Measurements from ENCODE around the gene THOP1. TPM values are rescaled to one million over a fixed set of nuclear protein-coding genes. Genes with fewer than 3 reads are reported as not detected.

THOP1 gene
- total RNA-seq, 1 experiment from 2014 or later: 85.9 TPM

GRCh38 chr19:2863816-2864215, 78.5 kb downstream of the THOP1 start:
- TF ChIP-seq, protein P1, sequence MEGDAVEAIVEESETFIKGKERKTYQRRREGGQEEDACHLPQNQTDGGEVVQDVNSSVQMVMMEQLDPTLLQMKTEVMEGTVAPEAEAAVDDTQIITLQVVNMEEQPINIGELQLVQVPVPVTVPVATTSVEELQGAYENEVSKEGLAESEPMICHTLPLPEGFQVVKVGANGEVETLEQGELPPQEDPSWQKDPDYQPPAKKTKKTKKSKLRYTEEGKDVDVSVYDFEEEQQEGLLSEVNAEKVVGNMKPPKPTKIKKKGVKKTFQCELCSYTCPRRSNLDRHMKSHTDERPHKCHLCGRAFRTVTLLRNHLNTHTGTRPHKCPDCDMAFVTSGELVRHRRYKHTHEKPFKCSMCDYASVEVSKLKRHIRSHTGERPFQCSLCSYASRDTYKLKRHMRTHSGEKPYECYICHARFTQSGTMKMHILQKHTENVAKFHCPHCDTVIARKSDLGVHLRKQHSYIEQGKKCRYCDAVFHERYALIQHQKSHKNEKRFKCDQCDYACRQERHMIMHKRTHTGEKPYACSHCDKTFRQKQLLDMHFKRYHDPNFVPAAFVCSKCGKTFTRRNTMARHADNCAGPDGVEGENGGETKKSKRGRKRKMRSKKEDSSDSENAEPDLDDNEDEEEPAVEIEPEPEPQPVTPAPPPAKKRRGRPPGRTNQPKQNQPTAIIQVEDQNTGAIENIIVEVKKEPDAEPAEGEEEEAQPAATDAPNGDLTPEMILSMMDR (IDR thresholded peaks at IDR 0.05; ENCODE audit: unreplicated experiment): no peak
- Mint-ChIP-seq H3K4me3 (ENCODE audit: low read depth, unreplicated experiment) (no peak overlapping the region), H3K27ac (ENCODE audit: unreplicated experiment) (no peak overlapping the region), H3K9me3 (ENCODE audit: low read depth, unreplicated experiment) (peaks cover 6% of the 10 kb centered on the region), H3K36me3 (ENCODE audit: insufficient read depth, unreplicated experiment) (no peaks in the 10 kb centered on the region), H3K4me1 (ENCODE audit: low read depth, unreplicated experiment) (peaks cover 9% of the 10 kb centered on the region), H3K27me3 (ENCODE audit: unreplicated experiment) (no peaks in the 10 kb centered on the region)
- no TSS peak for BruUV-seq (replicated peaks)
- CTCF ChIA-PET: no interaction called here
- intact Hi-C loops (cut with micrococcal nuclease; ENCODE audit: unreplicated experiment): no loop called here
- no peak for DNase-seq

Other genes with a start within 250 kb of the THOP1 start
- 0.87 and 0.91 TPM in 2 replicates for gene GNG7, start 82.8 kb upstream of the THOP1 start, total RNA-seq (2022)
- gene DIRAS1, start 64.1 kb upstream of the THOP1 start, total RNA-seq (2022): 0.17 and 0.51 TPM in 2 replicates
- 25.0 and 28.2 TPM in 2 replicates for gene SLC39A3, start 45.5 kb upstream of the THOP1 start, total RNA-seq (2022)
- gene SGTA, start 2.2 kb upstream of the THOP1 start, total RNA-seq (2022): 44.7 and 48.3 TPM in 2 replicates
- gene ZNF554, start 34.4 kb downstream of the THOP1 start, total RNA-seq (2022): 4.3 and 4.9 TPM in 2 replicates
- gene ZNF555, start 56.0 kb downstream of the THOP1 start, total RNA-seq (2022): 3.8 and 5.7 TPM in 2 replicates
- not detected in 2 replicates for gene ZNF556, start 81.8 kb downstream of the THOP1 start, total RNA-seq (2022)
- gene ZNF57, start 115.4 kb downstream of the THOP1 start, total RNA-seq (2022): 4.1 and 6.0 TPM in 2 replicates
- 3.6 and 5.0 TPM in 2 replicates for gene ZNF77, start 159.5 kb downstream of the THOP1 start, total RNA-seq (2022)
- gene TLE6, start 192.1 kb downstream of the THOP1 start, total RNA-seq (2022): 2.1 and 3.4 TPM in 2 replicates
- gene TLE2, start 243.8 kb downstream of the THOP1 start, total RNA-seq (2022): 8.5 and 9.3 TPM in 2 replicates